ENCODE results near the gene CD276.
"Not testable (repeated sequence)": the region's sequence is repeated elsewhere in the genome, so short reads cannot be mapped to it uniquely, and the experiment has no call there.

GRCh38 chr15:73702311-73703239 lies 18.4 kb downstream of the CD276 start:
- TF ChIP-seq CTCF (conservative IDR thresholded peaks at IDR 0.05; ENCODE audit: low read length); EZH2phosphoT487 (IDR thresholded peaks at IDR 0.05; ENCODE audit: borderline replicate concordance, low read depth, low read length): not testable (repeated sequence)

Measured in OCI-LY7 (cell line).